ENCODE data around the gene SPAG17.

DNA sequence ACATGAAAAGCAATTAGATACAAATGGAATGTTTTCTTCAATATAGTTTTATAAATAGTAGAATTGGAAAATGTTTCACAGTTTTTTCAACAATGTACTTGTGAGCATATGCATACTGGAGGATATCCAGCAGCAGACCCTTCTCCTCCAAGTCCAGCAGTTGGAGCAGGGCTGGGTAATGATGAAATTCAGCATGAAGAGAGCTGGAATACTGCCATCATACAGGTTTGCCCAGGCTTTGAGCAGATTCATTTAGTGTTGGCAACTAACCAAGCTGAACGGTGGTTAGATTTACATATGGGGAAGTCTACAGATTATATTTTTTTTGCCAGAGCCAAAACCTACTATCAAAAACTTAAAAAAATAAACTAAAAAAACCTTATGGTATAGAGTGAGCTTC lies 217.1 kb downstream of the SPAG17 start:
- no peak for TF ChIP-seq CTCF (IDR thresholded peaks at IDR 0.05; ENCODE audit: borderline replicate concordance, extremely low read depth, low read length, poor library complexity, severe bottlenecking)
- no peak for TF ChIP-seq EZH2 (IDR thresholded peaks at IDR 0.05; ENCODE audit: borderline replicate concordance, low read depth, low read length, severe bottlenecking)
